HG03045 (cell line): Measurements from ENCODE around the gene PPP2R2C.

ENCODE experiments used
- ATAC-seq: cut with Tn5 transposase; IDR thresholded peaks from one replicate; pipeline ENCODE4 v1.9.1; 2021; ENCODE audit warnings: mild to moderate bottlenecking, moderate library complexity; ENCODE audit not compliant: unreplicated experiment

Gene PPP2R2C

GRCh38 chr4:6449746-6450369, 22.6 kb downstream of the PPP2R2C start:
- no peak for ATAC-seq

- ATAC-seq: no peak
These were observed 23.1 kb downstream of the PPP2R2C start for GRCh38 chr4:6449335-6449734.

- ATAC-seq: no peak
These were observed 23.8 kb downstream of the PPP2R2C start for GRCh38 chr4:6448476-6449170.

GRCh38 chr4:6447672-6448171, 24.7 kb downstream of the PPP2R2C start:
- ATAC-seq: no peak

- no peak for ATAC-seq
These were observed 25.6 kb downstream of the PPP2R2C start for GRCh38 chr4:6446538-6447451.

- no peak for ATAC-seq
These were observed 26.3 kb downstream of the PPP2R2C start for GRCh38 chr4:6446130-6446482.

GRCh38 chr4:6445403-6446129, 26.8 kb downstream of the PPP2R2C start:
- no peak for ATAC-seq

- ATAC-seq: no peak
These were observed 27.8 kb downstream of the PPP2R2C start for GRCh38 chr4:6444582-6444981.

GRCh38 chr4:6443035-6444023, 29.1 kb downstream of the PPP2R2C start:
- ATAC-seq: no peak

- ATAC-seq: no peak
These were observed 29.9 kb downstream of the PPP2R2C start for GRCh38 chr4:6442555-6442954.

GRCh38 chr4:6441758-6442157, 30.7 kb downstream of the PPP2R2C start:
- ATAC-seq: no peak

GRCh38 chr4:6441202-6441582, 31.2 kb downstream of the PPP2R2C start:
- no peak for ATAC-seq

GRCh38 chr4:6440506-6441201, 31.8 kb downstream of the PPP2R2C start:
- no peak for ATAC-seq

GRCh38 chr4:6439120-6439762, 33.2 kb downstream of the PPP2R2C start:
- ATAC-seq: no peak

- ATAC-seq: no peak
These were observed 34.6 kb downstream of the PPP2R2C start for GRCh38 chr4:6437826-6438238.

- ATAC-seq: no peak
These were observed 37.4 kb downstream of the PPP2R2C start for GRCh38 chr4:6435010-6435409.

GRCh38 chr4:6430927-6431326, 41.5 kb downstream of the PPP2R2C start:
- ATAC-seq: no peak

- no peak for ATAC-seq
These were observed 44.8 kb downstream of the PPP2R2C start for GRCh38 chr4:6427439-6428090.
